Tibial nerve (tissue), 4 donors: ENCODE results near the gene MTNR1B.

Experiments used
- EP300 ChIP-seq, 2 donors: sonication (generic); formaldehyde crosslinking; IDR thresholded peaks; one replicate each; pipeline ENCODE4 v1.6.1; 2017; ENCODE audit warnings: antibody characterized with exemption in 2 of 2, mild to moderate bottlenecking in 1 of 2
- POLR2A ChIP-seq, 2 donors: fragments of 450-650 bp; IDR thresholded peaks; one replicate each; pipeline ENCODE4 v1.6.1; 2017; ENCODE audit warnings: antibody characterized with exemption in 2 of 2, mild to moderate bottlenecking in 2 of 2, moderate library complexity in 2 of 2
- TF ChIP-seq, protein P1 (sequence below), 5 experiments: fragments of 200-600 bp in 3 of 5; fragments of 450-650 bp in 2 of 5; sonication (generic) in 3 of 5; IDR thresholded peaks; one replicate each; pipeline ENCODE4 v1.5.1; 2016 to 2019; ENCODE audit warnings: antibody characterized with exemption in 5 of 5, mild to moderate bottlenecking in 3 of 5, moderate library complexity in 2 of 5

- TF ChIP-seq POLR2A (IDR thresholded peaks at IDR 0.05) (no peak), EP300 (IDR thresholded peaks at IDR 0.05) (no peak)
- TF ChIP-seq, protein P1, sequence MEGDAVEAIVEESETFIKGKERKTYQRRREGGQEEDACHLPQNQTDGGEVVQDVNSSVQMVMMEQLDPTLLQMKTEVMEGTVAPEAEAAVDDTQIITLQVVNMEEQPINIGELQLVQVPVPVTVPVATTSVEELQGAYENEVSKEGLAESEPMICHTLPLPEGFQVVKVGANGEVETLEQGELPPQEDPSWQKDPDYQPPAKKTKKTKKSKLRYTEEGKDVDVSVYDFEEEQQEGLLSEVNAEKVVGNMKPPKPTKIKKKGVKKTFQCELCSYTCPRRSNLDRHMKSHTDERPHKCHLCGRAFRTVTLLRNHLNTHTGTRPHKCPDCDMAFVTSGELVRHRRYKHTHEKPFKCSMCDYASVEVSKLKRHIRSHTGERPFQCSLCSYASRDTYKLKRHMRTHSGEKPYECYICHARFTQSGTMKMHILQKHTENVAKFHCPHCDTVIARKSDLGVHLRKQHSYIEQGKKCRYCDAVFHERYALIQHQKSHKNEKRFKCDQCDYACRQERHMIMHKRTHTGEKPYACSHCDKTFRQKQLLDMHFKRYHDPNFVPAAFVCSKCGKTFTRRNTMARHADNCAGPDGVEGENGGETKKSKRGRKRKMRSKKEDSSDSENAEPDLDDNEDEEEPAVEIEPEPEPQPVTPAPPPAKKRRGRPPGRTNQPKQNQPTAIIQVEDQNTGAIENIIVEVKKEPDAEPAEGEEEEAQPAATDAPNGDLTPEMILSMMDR (IDR thresholded peaks at IDR 0.05), result no peak
These were observed 46.7 kb upstream of the MTNR1B start for GRCh38 chr11:92922731-92923130.
